Fibroblast of upper back skin (primary cell): ENCODE results near the gene UBQLN4.
A peak's percentile ranks its signal among the peaks of the same experiment; 100 is the strongest.

Experiments
- DNase-seq: peaks from one replicate; pipeline ENCODE4 v3.0.0-alpha.2; 2013

The UBQLN4 gene

DNA sequence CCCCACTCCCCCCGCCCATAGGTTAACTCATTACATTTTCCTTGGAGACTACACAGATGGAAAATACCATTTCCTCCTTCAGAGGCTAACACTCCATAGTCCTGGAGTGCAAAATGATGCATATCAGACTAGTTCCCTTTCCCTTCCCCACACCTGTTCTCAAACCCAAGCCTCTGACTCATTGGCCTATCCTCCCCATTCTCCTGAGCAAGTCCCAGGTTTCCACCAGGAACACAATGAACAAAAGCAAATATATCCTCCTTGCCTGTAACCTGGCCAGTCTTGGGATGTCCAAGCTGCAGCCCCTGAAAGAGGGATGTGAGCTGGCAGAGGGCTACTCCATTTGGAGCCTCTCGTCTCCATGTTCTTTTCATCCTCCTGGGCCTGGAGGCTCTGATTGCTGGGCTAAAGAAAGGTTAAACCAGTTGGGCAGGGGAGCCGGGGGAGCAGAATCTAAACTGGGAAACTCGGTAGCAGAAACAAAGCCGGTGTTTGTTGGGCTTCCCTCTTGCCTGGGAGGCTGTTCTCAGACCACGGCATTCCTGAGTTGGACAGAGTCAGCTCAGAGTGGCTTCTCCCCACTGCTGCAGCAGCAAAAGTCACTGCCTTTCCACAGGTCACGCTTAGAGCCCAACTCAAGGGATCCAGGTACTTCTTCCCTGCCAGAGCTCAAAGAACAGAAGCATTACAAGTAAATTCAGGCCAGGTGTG lies 46.8 kb downstream of the UBQLN4 start:
- DNase-seq: no peak

GRCh38 chr1:156004843-156005584 lies 48.6 kb downstream of the UBQLN4 start:
- DNase-seq: no peak

DNA sequence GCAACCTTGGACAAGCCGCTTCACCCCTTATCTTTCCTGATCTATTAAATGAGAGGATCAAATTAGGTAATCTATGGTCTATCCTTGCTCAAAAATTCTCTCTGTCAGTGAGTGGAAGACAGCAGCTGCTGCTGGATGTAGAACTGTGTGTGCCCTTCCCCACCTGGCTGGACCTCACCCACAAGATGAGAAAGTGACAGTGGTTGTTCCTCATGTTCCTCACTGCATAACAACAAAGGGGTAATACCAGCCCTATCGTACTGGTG lies 49.7 kb downstream of the UBQLN4 start:
- no peak for DNase-seq

- DNase-seq: no peak
Measured at GRCh38 chr1:156002188-156002911, 51.2 kb downstream of the UBQLN4 start.

- DNase-seq: peak; percentile 86
Measured at GRCh38 chr1:156001662-156002171, 51.9 kb downstream of the UBQLN4 start.

- no peak for DNase-seq
Measured at GRCh38 chr1:156001021-156001661, 52.5 kb downstream of the UBQLN4 start.

DNA sequence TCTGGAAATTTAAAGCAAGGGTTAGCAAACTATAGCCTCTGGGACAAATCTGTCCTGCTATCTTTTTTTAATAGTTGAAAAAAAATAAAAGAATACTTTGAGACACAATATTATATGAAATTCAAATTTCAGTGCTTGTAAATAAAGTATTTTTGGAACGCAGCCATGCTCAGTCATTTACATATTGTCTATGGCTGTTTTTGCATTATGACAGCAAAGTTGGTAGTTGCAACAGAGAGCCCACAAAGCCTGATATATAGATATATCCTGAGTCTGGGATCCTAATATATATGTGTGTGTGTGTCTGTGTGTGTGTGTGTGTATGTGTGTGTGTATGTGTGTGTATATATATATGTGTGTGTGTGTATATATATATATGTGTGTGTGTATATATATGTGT lies 53.6 kb downstream of the UBQLN4 start:
- no peak for DNase-seq

- DNase-seq: no peak
Measured at GRCh38 chr1:155996166-155996565, 57.4 kb downstream of the UBQLN4 start.

- DNase-seq: no peak
Measured at GRCh38 chr1:155993595-155993994, 60.0 kb downstream of the UBQLN4 start.

DNA sequence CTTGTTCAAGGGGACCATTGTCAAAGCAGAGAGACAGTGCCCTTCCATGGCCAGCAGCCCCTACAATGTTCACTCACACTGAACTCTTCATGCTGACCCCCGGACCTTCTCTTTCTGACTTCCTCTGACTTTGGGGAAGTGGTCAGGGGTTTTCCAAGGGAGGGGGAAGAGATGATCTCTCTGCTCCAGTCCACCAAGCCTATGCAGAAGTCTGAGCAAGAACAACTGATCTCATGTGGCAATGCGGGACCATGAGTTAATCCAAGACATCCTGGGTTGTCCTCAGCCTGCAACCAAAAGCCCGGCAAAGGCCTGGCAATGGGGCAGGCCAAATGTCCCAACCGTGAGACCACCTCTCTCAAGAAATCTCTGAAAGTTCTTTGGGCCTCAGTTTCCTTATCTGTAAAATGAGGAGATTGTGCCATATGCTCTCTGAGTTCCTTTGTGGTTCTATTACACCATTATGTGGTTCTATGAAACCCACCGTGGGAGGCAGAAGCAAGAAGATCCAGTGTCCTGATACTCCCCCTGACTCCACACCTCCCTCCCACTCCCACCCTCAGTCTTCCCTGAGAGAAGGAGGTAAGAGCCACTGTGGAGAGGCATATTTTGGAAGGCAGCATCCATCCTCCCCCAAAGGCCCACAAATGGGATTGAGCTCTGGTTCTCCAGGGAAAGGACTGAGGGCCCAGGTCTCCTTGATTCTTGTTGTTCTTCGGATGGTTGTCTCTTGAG lies 63.4 kb downstream of the UBQLN4 start:
- no peak for DNase-seq

- peak; percentile 75 for DNase-seq
Measured at GRCh38 chr1:155989242-155990004, 64.2 kb downstream of the UBQLN4 start.
